SK-N-SH (cell line): ENCODE results near the gene IL6ST. TPM values are rescaled to one million over a fixed set of nuclear protein-coding genes. Genes with fewer than 3 reads are reported as not detected.

Experiments
- CTCF ChIA-PET: fragments of 300-600, 350-600 bp; formaldehyde crosslinking; extraction: SDS; loops from one replicate; lab custom pipeline; 2021; lab: Yijun Ruan, JAX
- POLR2A ChIA-PET: fragments of 350-600 bp; sonication (Branson Sonifier 250); formaldehyde crosslinking; extraction: SDS; loops from one replicate; lab custom pipeline; 2020; ENCODE audit warnings: antibody characterized with exemption, inconsistent platforms; lab: Yijun Ruan, JAX
- DNase-seq: peaks from one replicate; pipeline ENCODE4 v3.0.0; 2012
- H2AFZ ChIP-seq: fragments of 200-600 bp; sonication (generic); 2 replicates; pipeline ENCODE4 v1.8.1; 2016; ENCODE audit warnings: antibody characterized with exemption, mild to moderate bottlenecking, low read depth
- H3F3A ChIP-seq: fragments of 200-600 bp; sonication (generic); replicated peaks from 2 replicates; pipeline ENCODE3; 2016; ENCODE audit warnings: antibody characterized with exemption, mild to moderate bottlenecking; ENCODE audit not compliant: insufficient read depth
- H3K27ac ChIP-seq, 2 experiments: fragments of 200-500 bp in 1 of 2; fragments of 200-600 bp in 1 of 2; sonication (Bioruptor generic) in 1 of 2; sonication (generic), shearing (Covaris generic) in 1 of 2; 2 replicates each; pipeline versions ENCODE4 v1.5.1 to v1.6.1; 2014 to 2016; ENCODE audit warnings: low read depth in 2 of 2, inconsistent platforms in 1 of 2, low read length in 1 of 2, mild to moderate bottlenecking in 1 of 2, mixed read lengths in 1 of 2
- H3K27me3 ChIP-seq: fragments of 200-600 bp; sonication (generic), shearing (Covaris generic); 2 replicates; pipeline ENCODE4 v1.6.1; 2016; ENCODE audit warnings: mixed run types; ENCODE audit not compliant: insufficient read depth
- H3K36me3 ChIP-seq, 2 experiments: fragments of 200-500 bp in 1 of 2; fragments of 200-600 bp in 1 of 2; sonication (Bioruptor generic) in 1 of 2; sonication (generic) in 1 of 2; replicated peaks in 1 of 2; 2 replicates each; pipeline versions ENCODE3 to v1.5.1; 2014 to 2016; ENCODE audit warnings: low read length in 1 of 2, mild to moderate bottlenecking in 1 of 2; ENCODE audit not compliant: insufficient read depth in 2 of 2, control insufficient read depth in 1 of 2
- H3K4me1 ChIP-seq, 2 experiments: fragments of 200-500 bp in 1 of 2; fragments of 200-600 bp in 1 of 2; sonication (Bioruptor generic) in 1 of 2; sonication (generic), shearing (Covaris generic) in 1 of 2; 2 replicates each; pipeline versions ENCODE4 v1.5.1 to v1.6.1; 2014 to 2016; ENCODE audit warnings: low read depth in 1 of 2, low read length in 1 of 2, mixed run types in 1 of 2; ENCODE audit not compliant: insufficient read depth in 2 of 2, control insufficient read depth in 1 of 2
- H3K4me2 ChIP-seq: fragments of 200-600 bp; sonication (generic), shearing (Covaris generic); 2 replicates; pipeline ENCODE4 v1.6.1; 2017; ENCODE audit warnings: mixed run types
- H3K4me3 ChIP-seq, 2 experiments: fragments of 200-500 bp in 1 of 2; fragments of 200-600 bp in 1 of 2; sonication (Bioruptor generic) in 1 of 2; sonication (generic), shearing (Covaris generic) in 1 of 2; 2 replicates each; pipeline versions ENCODE4 v1.5.1 to v1.8.1; 2014 to 2016; ENCODE audit warnings: low read depth in 2 of 2, inconsistent platforms in 1 of 2, low read length in 1 of 2, mild to moderate bottlenecking in 1 of 2, mixed read lengths in 1 of 2, moderate library complexity in 1 of 2
- H3K79me2 ChIP-seq: fragments of 200-600 bp; sonication (generic); 2 replicates; pipeline ENCODE4 v1.8.1; 2017; ENCODE audit warnings: mild to moderate bottlenecking; ENCODE audit not compliant: insufficient read depth
- H3K9ac ChIP-seq: fragments of 200-600 bp; sonication (generic); 2 replicates; pipeline ENCODE4 v1.6.1; 2017; ENCODE audit warnings: mixed run types
- H3K9me2 ChIP-seq: fragments of 200-600 bp; sonication (generic); 2 replicates; pipeline ENCODE4 v1.6.1; 2017; ENCODE audit warnings: mixed run types
- H3K9me3 ChIP-seq: fragments of 200-600 bp; sonication (generic); 2 replicates; pipeline ENCODE4 v1.6.1; 2017; ENCODE audit warnings: mixed run types, mild to moderate bottlenecking, moderate library complexity
- H4K20me1 ChIP-seq: fragments of 200-600 bp; sonication (generic); 2 replicates; pipeline ENCODE4 v1.6.1; 2017; ENCODE audit warnings: mild to moderate bottlenecking, mixed run types; ENCODE audit not compliant: insufficient read depth
- CHD2 ChIP-seq: fragments of 150-350 bp; IDR thresholded peaks from 2 replicates; pipeline ENCODE4 v1.6.1; 2018; ENCODE audit warnings: low read length; ENCODE audit not compliant: partially characterized antibody
- ELF1 ChIP-seq: IDR thresholded peaks from 2 replicates; pipeline ENCODE4 v1.4.0; 2012
- EZH2phosphoT487 ChIP-seq: fragments of 200-600 bp; sonication (generic); IDR thresholded peaks from 2 replicates; pipeline ENCODE4 v1.6.1; 2017; ENCODE audit warnings: low read depth, mixed run types, mild to moderate bottlenecking, antibody characterized with exemption, moderate library complexity, borderline replicate concordance
- FOXJ3 ChIP-seq: sonication (generic); formaldehyde crosslinking; IDR thresholded peaks from 2 replicates; pipeline ENCODE4 v1.5.1; 2020; ENCODE audit warnings: mild to moderate bottlenecking, missing genetic modification reagents
- GABPA ChIP-seq: IDR thresholded peaks from 2 replicates; pipeline ENCODE4 v1.4.0; 2012; ENCODE audit warnings: low read depth, mild to moderate bottlenecking
- GATA2 ChIP-seq: sonication (generic); formaldehyde crosslinking; IDR thresholded peaks from 2 replicates; pipeline ENCODE4 v1.5.0; 2020; ENCODE audit warnings: mild to moderate bottlenecking, missing genetic modification reagents
- JUND ChIP-seq: IDR thresholded peaks from 2 replicates; pipeline ENCODE4 v1.4.0; 2012
- MEF2A ChIP-seq: IDR thresholded peaks from 2 replicates; pipeline ENCODE4 v1.4.0; 2012; ENCODE audit warnings: low read depth, borderline replicate concordance
- MXI1 ChIP-seq: IDR thresholded peaks from 2 replicates; pipeline ENCODE4 v1.6.1; 2012; ENCODE audit warnings: mild to moderate bottlenecking, low read depth, low read length, improper control_type of control experiment
- POLR2AphosphoS5 ChIP-seq: IDR thresholded peaks from 2 replicates; pipeline ENCODE4 v1.6.1; 2012; ENCODE audit warnings: low read depth, low read length
- RCOR1 ChIP-seq: fragments of 150-350 bp; IDR thresholded peaks from 2 replicates; pipeline ENCODE4 v1.6.1; 2017; ENCODE audit warnings: antibody characterized with exemption, low read length
- SIN3A ChIP-seq: IDR thresholded peaks from 2 replicates; pipeline ENCODE4 v1.6.1; 2012; ENCODE audit warnings: low read depth, mild to moderate bottlenecking, low read length, moderate library complexity, borderline replicate concordance
- SMC3 ChIP-seq: IDR thresholded peaks from 2 replicates; pipeline ENCODE4 v1.6.1; 2012; ENCODE audit warnings: low read depth, low read length, improper control_type of control experiment
- TCF12 ChIP-seq: IDR thresholded peaks from 2 replicates; pipeline ENCODE4 v1.4.0; 2012
- TEAD4 ChIP-seq: IDR thresholded peaks from 2 replicates; pipeline ENCODE4 v1.4.0; 2012; ENCODE audit warnings: mild to moderate bottlenecking, borderline replicate concordance; ENCODE audit not compliant: insufficient read depth
- WGBS: methylation state at CpG from one replicate; pipeline ENCODE4 v1.1.6; 2017; ENCODE audit warnings: low lambda C conversion rate; 5-methylcytosine and 5-hydroxymethylcytosine counted together
- polyA plus RNA-seq, 3 experiments: library from polyadenylated mRNA; depleted of rRNA; stranded (reverse); fragments of >200 nt; gene quantifications; 2 replicates each; pipeline ENCODE4 v1.2.3, GENCODE V29; 2012
- TF ChIP-seq, protein P1 (sequence below): fragments of 150-350 bp; IDR thresholded peaks from 2 replicates; pipeline ENCODE4 v1.6.1; 2017; ENCODE audit warnings: antibody characterized with exemption, low read length, low read depth, borderline replicate concordance
- TF ChIP-seq, protein P2 (sequence below): IDR thresholded peaks from 2 replicates; pipeline ENCODE4 v1.4.0; 2012; ENCODE audit warnings: low read depth, borderline replicate concordance
- TF ChIP-seq, protein P3 (sequence below): IDR thresholded peaks from 2 replicates; pipeline ENCODE4 v1.4.0; 2012; ENCODE audit warnings: low read depth, borderline replicate concordance

IL6ST gene
- polyA plus RNA-seq, 1 of the 3 experiments (the other 2 are of a cell fraction): 16.0 TPM

DNA sequence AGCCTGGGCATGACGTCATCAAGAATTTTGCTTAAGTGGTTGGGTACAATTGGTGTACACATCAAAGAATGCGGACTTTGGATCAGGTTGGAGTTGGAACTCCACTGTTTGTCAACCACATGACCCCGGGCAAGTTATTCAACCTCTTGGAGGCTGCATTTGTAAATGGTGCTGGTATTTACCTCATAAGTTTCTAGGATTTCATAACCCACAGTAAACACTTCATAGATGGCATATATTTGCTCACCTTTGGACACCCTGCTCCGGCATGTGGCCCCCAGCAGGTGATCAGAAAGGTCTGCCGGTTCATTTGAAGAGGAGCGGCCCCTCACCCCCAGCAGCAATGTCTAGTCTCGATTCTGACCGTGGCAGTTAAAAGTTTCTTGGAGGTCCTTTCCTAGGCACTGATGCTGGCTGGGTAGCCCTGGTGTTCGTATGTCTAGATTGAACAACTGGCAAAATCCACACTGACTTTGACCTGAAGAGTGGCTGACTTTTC lies 60.6 kb downstream of the IL6ST start (continued):
- TF ChIP-seq EZH2phosphoT487: no peak
- TF ChIP-seq, protein P1, sequence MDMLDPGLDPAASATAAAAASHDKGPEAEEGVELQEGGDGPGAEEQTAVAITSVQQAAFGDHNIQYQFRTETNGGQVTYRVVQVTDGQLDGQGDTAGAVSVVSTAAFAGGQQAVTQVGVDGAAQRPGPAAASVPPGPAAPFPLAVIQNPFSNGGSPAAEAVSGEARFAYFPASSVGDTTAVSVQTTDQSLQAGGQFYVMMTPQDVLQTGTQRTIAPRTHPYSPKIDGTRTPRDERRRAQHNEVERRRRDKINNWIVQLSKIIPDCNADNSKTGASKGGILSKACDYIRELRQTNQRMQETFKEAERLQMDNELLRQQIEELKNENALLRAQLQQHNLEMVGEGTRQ: no peak
- no peak for TF ChIP-seq RCOR1
- TF ChIP-seq MXI1: no peak
- no peak for TF ChIP-seq GATA2
- TF ChIP-seq, protein P2, sequence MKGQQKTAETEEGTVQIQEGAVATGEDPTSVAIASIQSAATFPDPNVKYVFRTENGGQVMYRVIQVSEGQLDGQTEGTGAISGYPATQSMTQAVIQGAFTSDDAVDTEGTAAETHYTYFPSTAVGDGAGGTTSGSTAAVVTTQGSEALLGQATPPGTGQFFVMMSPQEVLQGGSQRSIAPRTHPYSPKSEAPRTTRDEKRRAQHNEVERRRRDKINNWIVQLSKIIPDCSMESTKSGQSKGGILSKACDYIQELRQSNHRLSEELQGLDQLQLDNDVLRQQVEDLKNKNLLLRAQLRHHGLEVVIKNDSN: no peak

- Histone ChIP-seq H3K27me3 (no peaks in the 10 kb centered on the region), H3K4me3 (no peak overlapping the region), H3K27ac (no peak overlapping the region), H3F3A (peaks cover 15% of the 10 kb centered on the region), H3K9me2 (no peaks in the 10 kb centered on the region), H2AFZ (no peak overlapping the region), H3K4me2 (no peak overlapping the region), H3K4me1 (no peaks in the 10 kb centered on the region; a peak in 1 of 4 replicates), H3K9ac (no peak overlapping the region), H3K79me2 (no peaks in the 10 kb centered on the region; the same call in 1 of the 2 replicates), H4K20me1 (no peaks in the 10 kb centered on the region), H3K36me3 (peaks cover 11 to 12% of the 10 kb centered on the region in 2 experiments), H3K9me3 (no peaks in the 10 kb centered on the region)
- WGBS: 92% methylated on average over 12 of the region's 14 CpGs
- POLR2A ChIA-PET: no interaction called here
- no peak for TF ChIP-seq POLR2AphosphoS5
- TF ChIP-seq TEAD4: no peak
- no peak for TF ChIP-seq CHD2
- TF ChIP-seq TCF12: no peak
- TF ChIP-seq ELF1: no peak
- no peak for TF ChIP-seq SIN3A
- no peak for TF ChIP-seq SMC3
- TF ChIP-seq FOXJ3 (CRISPR knock-in tag): no peak
- TF ChIP-seq, protein P1: no peak
- no peak for TF ChIP-seq MEF2A
- TF ChIP-seq, protein P3, sequence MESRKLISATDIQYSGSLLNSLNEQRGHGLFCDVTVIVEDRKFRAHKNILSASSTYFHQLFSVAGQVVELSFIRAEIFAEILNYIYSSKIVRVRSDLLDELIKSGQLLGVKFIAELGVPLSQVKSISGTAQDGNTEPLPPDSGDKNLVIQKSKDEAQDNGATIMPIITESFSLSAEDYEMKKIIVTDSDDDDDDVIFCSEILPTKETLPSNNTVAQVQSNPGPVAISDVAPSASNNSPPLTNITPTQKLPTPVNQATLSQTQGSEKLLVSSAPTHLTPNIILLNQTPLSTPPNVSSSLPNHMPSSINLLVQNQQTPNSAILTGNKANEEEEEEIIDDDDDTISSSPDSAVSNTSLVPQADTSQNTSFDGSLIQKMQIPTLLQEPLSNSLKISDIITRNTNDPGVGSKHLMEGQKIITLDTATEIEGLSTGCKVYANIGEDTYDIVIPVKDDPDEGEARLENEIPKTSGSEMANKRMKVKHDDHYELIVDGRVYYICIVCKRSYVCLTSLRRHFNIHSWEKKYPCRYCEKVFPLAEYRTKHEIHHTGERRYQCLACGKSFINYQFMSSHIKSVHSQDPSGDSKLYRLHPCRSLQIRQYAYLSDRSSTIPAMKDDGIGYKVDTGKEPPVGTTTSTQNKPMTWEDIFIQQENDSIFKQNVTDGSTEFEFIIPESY: no peak
- TF ChIP-seq GABPA: no peak
- TF ChIP-seq JUND: no peak
- DNase-seq: no peak
- CTCF ChIA-PET: interaction anchor here (1.7 kb wide), 1 partner anchor 267 kb away, joined by 14 read pairs; no protein-coding TSS in a partner anchor
Measured at GRCh38 chr5:55933377-55934114, 61.2 kb downstream of the IL6ST start.
